GDM1 (cell line): ENCODE data around the gene CD320.
A peak's percentile ranks its signal among the peaks of the same experiment; 100 is the strongest.

Experiments used
- DNase-seq: peaks from one replicate; lab custom pipeline; 2025; lab: John Stamatoyannopoulos, UW

The CD320 gene

GRCh38 chr19:8254286-8255001 lies 53.7 kb downstream of the CD320 start:
- DNase-seq: no peak

GRCh38 chr19:8253678-8254077 lies 54.5 kb downstream of the CD320 start:
- DNase-seq: no peak

- DNase-seq: peak; percentile 67
These were observed 55.1 kb downstream of the CD320 start for GRCh38 chr19:8252922-8253589.
